CD4-positive, alpha-beta T cell (primary cell): ENCODE results near the gene SYTL2. TPM values are rescaled to one million over a fixed set of nuclear protein-coding genes. Genes with fewer than 3 reads are reported as not detected.

Source experiments
- ATAC-seq: fragments of 200-7000 bp; cut with Tn5 transposase; one replicate; pipeline ENCODE4 v1.10.0; 2022; ENCODE audit warnings: mild to moderate bottlenecking; ENCODE audit not compliant: poor library complexity
- CTCF ChIA-PET: fragments of 350-600 bp; sonication (Branson Sonifier 250); formaldehyde crosslinking; loops from one replicate; lab custom pipeline; 2021; ENCODE audit warnings: antibody characterized with exemption, inconsistent platforms; lab: Charles Lee
- POLR2A ChIA-PET: fragments of 350-600 bp; sonication (Branson Sonifier 250); formaldehyde crosslinking; loops from one replicate; lab custom pipeline; 2021; ENCODE audit warnings: antibody characterized with exemption, inconsistent platforms; lab: Charles Lee
- DNase-seq, 14 experiments: peaks; one replicate each; pipeline ENCODE4 v3.0.0-alpha.2; 2013 to 2020; ENCODE audit warnings: mixed read lengths in 2 of 14
- H3K27ac ChIP-seq, 2 donors: one replicate each; pipeline versions ENCODE4 v1.5.1 to v1.7.0; 2013; ENCODE audit warnings: low read length in 2 of 2, low read depth in 1 of 2, mild to moderate bottlenecking in 1 of 2
- H3K27me3 ChIP-seq, 2 experiments: 1 replicate in 1 of 2; 2 replicates in 1 of 2; pipeline versions ENCODE4 v1.6.1 to v1.7.0; 2013; ENCODE audit warnings: low read length in 2 of 2, control low read depth in 1 of 2, mild to moderate bottlenecking in 1 of 2, moderate library complexity in 1 of 2; ENCODE audit not compliant: insufficient read depth in 2 of 2, control insufficient read depth in 1 of 2
- H3K36me3 ChIP-seq: one replicate; pipeline ENCODE4 v1.6.1; 2013; ENCODE audit warnings: low read length, control low read depth; ENCODE audit not compliant: insufficient read depth
- H3K4me1 ChIP-seq: one replicate; pipeline ENCODE4 v1.6.1; 2013; ENCODE audit warnings: low read length, control low read depth; ENCODE audit not compliant: insufficient read depth
- H3K4me3 ChIP-seq: one replicate; pipeline ENCODE4 v1.5.1; 2013; ENCODE audit warnings: mild to moderate bottlenecking, low read length, moderate library complexity
- H3K9me3 ChIP-seq, 2 experiments: 1 replicate in 1 of 2; 2 replicates in 1 of 2; pipeline versions ENCODE4 v1.6.1 to v1.7.0; 2013; ENCODE audit warnings: low read length in 2 of 2, mild to moderate bottlenecking in 2 of 2, control low read depth in 1 of 2, moderate library complexity in 1 of 2; ENCODE audit not compliant: control insufficient read depth in 1 of 2, insufficient read depth in 1 of 2
- H3K27ac Mint-ChIP-seq: one replicate; pipeline ENCODE4 v1.8.0; 2020; ENCODE audit warnings: mixed read lengths
- H3K27me3 Mint-ChIP-seq: one replicate; pipeline ENCODE4 v1.8.0; 2021; ENCODE audit warnings: mixed read lengths
- H3K36me3 Mint-ChIP-seq: one replicate; pipeline ENCODE4 v1.8.0; 2021; ENCODE audit warnings: low read depth, mixed read lengths
- H3K4me1 Mint-ChIP-seq: one replicate; pipeline ENCODE4 v1.8.0; 2021; ENCODE audit warnings: low read depth, mixed read lengths
- H3K4me3 Mint-ChIP-seq: one replicate; pipeline ENCODE4 v1.8.0; 2020; ENCODE audit warnings: mild to moderate bottlenecking, mixed read lengths
- H3K9me3 Mint-ChIP-seq: one replicate; pipeline ENCODE4 v1.8.0; 2020; ENCODE audit warnings: mixed read lengths
- CTCF ChIP-seq: fragments of 200-600 bp; IDR thresholded peaks from one replicate; pipeline ENCODE4 v1.8.0; 2022; ENCODE audit warnings: antibody characterized with exemption, mild to moderate bottlenecking
- intact Hi-C, 2 experiments: fragments of 100-400 bp; cut with DNase I in 1 of 2; cut with micrococcal nuclease in 1 of 2; formaldehyde crosslinking; loops; one replicate each; pipeline versions ENCODE4 v1.15.1 to v1.9.0; 2023 to 2025; cut with DNase I, micrococcal nuclease
- total RNA-seq, 174 experiments: library from RNA in 2 of 174; stranded (reverse) in 2 of 174; gene quantifications; one replicate each; pipeline ENCODE4 v1.2.3 and lab custom pipeline; 2021 to 2026

The SYTL2 gene
- total RNA-seq, 2 experiments from 2014 or later: 35.4 to 36.7 TPM

GRCh38 chr11:85831050-85831449 is 20.1 kb upstream of the SYTL2 start:
- DNase-seq (no peak), ATAC-seq (no peak)
- no peaks in the 10 kb centered on the region for H3K36me3 ChIP-seq
- H3K27me3 ChIP-seq: no peaks in the 10 kb centered on the region
- H3K36me3 Mint-ChIP-seq: peaks cover 3% of the 10 kb centered on the region
- no peak overlapping the region for H3K27ac Mint-ChIP-seq
- no peak overlapping the region for H3K4me3 ChIP-seq
- peaks cover 20% of the 10 kb centered on the region for H3K4me1 Mint-ChIP-seq
- ChIA-PET CTCF (no interaction called here), POLR2A (no interaction called here)
- TF ChIP-seq CTCF: no peak
- H3K9me3 Mint-ChIP-seq: peaks cover 2% of the 10 kb centered on the region
- H3K9me3 ChIP-seq: peaks cover 0 to 4% of the 10 kb centered on the region in 2 experiments
- no peak overlapping the region for H3K27ac ChIP-seq
- peaks cover 19% of the 10 kb centered on the region for H3K4me1 ChIP-seq
- H3K27me3 Mint-ChIP-seq: no peaks in the 10 kb centered on the region
- no peak overlapping the region for H3K4me3 Mint-ChIP-seq
- intact Hi-C loops: no loop called here

- H3K4me1 Mint-ChIP-seq: peaks cover 36% of the 10 kb centered on the region
Observed at GRCh38 chr11:85829172-85829571, 18.2 kb upstream of the SYTL2 start.

GRCh38 chr11:85828640-85828978 is 17.7 kb upstream of the SYTL2 start:
- DNase-seq (no peak), ATAC-seq (no peak)
- Mint-ChIP-seq H3K4me1 (peaks cover 42% of the 10 kb centered on the region), H3K36me3 (no peaks in the 10 kb centered on the region), H3K4me3 (no peak overlapping the region), H3K9me3 (no peaks in the 10 kb centered on the region), H3K27ac (peak overlapping the region; percentile 5), H3K27me3 (no peaks in the 10 kb centered on the region)
- Histone ChIP-seq H3K36me3 (no peaks in the 10 kb centered on the region), H3K27ac (no peak overlapping the region), H3K9me3 (no peaks in the 10 kb centered on the region), H3K4me3 (no peak overlapping the region), H3K27me3 (no peaks in the 10 kb centered on the region), H3K4me1 (peaks cover 41% of the 10 kb centered on the region)
- ChIA-PET POLR2A (interaction anchor here (1.1 to 1.2 kb wide), 2 partner anchors 14 to 19 kb away, joined by 3 read pairs; no protein-coding TSS in a partner anchor), CTCF (interaction anchor here (2.2 to 2.3 kb wide), 2 partner anchors 19 to 26 kb away, joined by 7 to 9 read pairs; partner anchors contain the start of gene CCDC83)
- no peak for TF ChIP-seq CTCF
- intact Hi-C loops: no loop called here

More at GRCh38 chr11:85829172-85829571, 18.2 kb upstream of the SYTL2 start:
- intact Hi-C loops: no loop called here
- Histone ChIP-seq H3K9me3 (no peaks in the 10 kb centered on the region), H3K4me3 (no peak overlapping the region), H3K27me3 (no peaks in the 10 kb centered on the region), H3K27ac (no peak overlapping the region), H3K36me3 (no peaks in the 10 kb centered on the region), H3K4me1 (peaks cover 36% of the 10 kb centered on the region)
- H3K27ac Mint-ChIP-seq: no peak overlapping the region
- no peaks in the 10 kb centered on the region for H3K36me3 Mint-ChIP-seq
- no peak for ATAC-seq
- ChIA-PET CTCF (interaction anchor here (2.2 to 2.3 kb wide), 2 partner anchors 19 to 26 kb away, joined by 7 to 9 read pairs; partner anchors contain the start of gene CCDC83), POLR2A (interaction anchor here (1.1 to 1.2 kb wide), 2 partner anchors 13 to 20 kb away, joined by 3 read pairs; no protein-coding TSS in a partner anchor)
- no peaks in the 10 kb centered on the region for H3K27me3 Mint-ChIP-seq
- TF ChIP-seq CTCF: no peak
- DNase-seq: no peak
- H3K9me3 Mint-ChIP-seq: no peaks in the 10 kb centered on the region
- H3K4me3 Mint-ChIP-seq: no peak overlapping the region
